CD4-positive, alpha-beta memory T cell (primary cell): ENCODE results near the gene STX5. TPM values are rescaled to one million over a fixed set of nuclear protein-coding genes. Genes with fewer than 3 reads are reported as not detected.
"Not testable (repeated sequence)": the region's sequence is repeated elsewhere in the genome, so short reads cannot be mapped to it uniquely, and the experiment has no call there.

Source experiments
- CTCF ChIA-PET: fragments of 350-600 bp; sonication (Branson Sonifier 250); formaldehyde crosslinking; loops from one replicate; lab custom pipeline; 2021; ENCODE audit warnings: inconsistent platforms; ENCODE audit not compliant: partially characterized antibody; lab: Charles Lee
- POLR2A ChIA-PET: fragments of 350-600 bp; sonication (Branson Sonifier 250); formaldehyde crosslinking; loops from one replicate; lab custom pipeline; 2021; ENCODE audit not compliant: partially characterized antibody; lab: Charles Lee
- DNase-seq, 5 donors: peaks; one replicate each; pipeline versions ENCODE4 v3.0.0 to v3.0.0-alpha.2; 2020 to 2022; ENCODE audit warnings: mixed read lengths in 1 of 5
- H3K27ac ChIP-seq: one replicate; pipeline ENCODE4 v1.7.0; 2013; ENCODE audit warnings: low read depth, low read length
- H3K27me3 ChIP-seq: 2 replicates; pipeline ENCODE4 v1.7.0; 2013; ENCODE audit warnings: mild to moderate bottlenecking, low read length, moderate library complexity; ENCODE audit not compliant: insufficient read depth
- H3K36me3 ChIP-seq: 2 replicates; pipeline ENCODE4 v1.7.0; 2013; ENCODE audit warnings: mild to moderate bottlenecking, low read length, moderate library complexity; ENCODE audit not compliant: insufficient read depth
- H3K4me1 ChIP-seq: 2 replicates; pipeline ENCODE4 v1.7.0; 2013; ENCODE audit warnings: mild to moderate bottlenecking, low read length, moderate library complexity; ENCODE audit not compliant: insufficient read depth
- H3K4me3 ChIP-seq, 2 donors: one replicate each; pipeline ENCODE4 v1.7.0; 2013; ENCODE audit warnings: low read length in 2 of 2, mild to moderate bottlenecking in 1 of 2
- H3K9me3 ChIP-seq, 2 donors: one replicate each; pipeline ENCODE4 v1.7.0; 2013; ENCODE audit warnings: low read length in 2 of 2, control low read depth in 1 of 2; ENCODE audit not compliant: control insufficient read depth in 1 of 2
- H3K27ac Mint-ChIP-seq, 7 donors: one replicate each; pipeline ENCODE4 v1.8.0; 2020 to 2021; ENCODE audit warnings: mixed read lengths in 7 of 7, mild to moderate bottlenecking in 6 of 7, inconsistent platforms in 3 of 7, moderate library complexity in 3 of 7
- H3K27me3 Mint-ChIP-seq, 2 donors: one replicate each; pipeline ENCODE4 v1.8.0; 2020 to 2021; ENCODE audit warnings: mixed read lengths in 2 of 2
- H3K36me3 Mint-ChIP-seq, 2 donors: one replicate each; pipeline ENCODE4 v1.8.0; 2020 to 2021; ENCODE audit warnings: mixed read lengths in 2 of 2, inconsistent platforms in 1 of 2, mild to moderate bottlenecking in 1 of 2
- H3K4me1 Mint-ChIP-seq, 4 donors: one replicate each; pipeline ENCODE4 v1.8.0; 2020 to 2021; ENCODE audit warnings: mixed read lengths in 4 of 4, mild to moderate bottlenecking in 1 of 4
- H3K4me3 Mint-ChIP-seq, 8 donors: one replicate each; pipeline ENCODE4 v1.8.0; 2020 to 2021; ENCODE audit warnings: mixed read lengths in 8 of 8, mild to moderate bottlenecking in 7 of 8, moderate library complexity in 6 of 8, inconsistent platforms in 3 of 8
- H3K9me3 Mint-ChIP-seq, 8 donors: one replicate each; pipeline ENCODE4 v1.8.0; 2020 to 2021; ENCODE audit warnings: mixed read lengths in 8 of 8, mild to moderate bottlenecking in 5 of 8, inconsistent platforms in 3 of 8, moderate library complexity in 1 of 8
- intact Hi-C: fragments of 100-400 bp; cut with micrococcal nuclease; formaldehyde crosslinking; loops from one replicate; pipeline ENCODE4 v1.15.1; 2023
- polyA plus RNA-seq, 2 donors: library from polyadenylated mRNA; unstranded; fragments of 300-500 nt; fragmentation: Illumina TruSeq; gene quantifications; one replicate each; pipeline ENCODE4 v1.2.3, GENCODE V29; 2021
- total RNA-seq, 2 experiments: library from RNA; stranded (reverse); gene quantifications; one replicate each; pipeline ENCODE4 v1.2.3, GENCODE V29; 2021

The STX5 gene
- total and polyA plus RNA-seq, 4 experiments from 2014 or later = 30.4 to 67.9 (median 48.9) TPM

- H3K4me3 Mint-ChIP-seq = peak overlapping the region in 4 of 8 donors; percentile 6 to 69 (median 36)
- H3K36me3 Mint-ChIP-seq = peaks cover 33 to 50% of the 10 kb centered on the region in 2 donors
- ChIA-PET CTCF (interaction anchor here (1.0 kb wide), 1 partner anchor 308 kb away, joined by 3 read pairs; no protein-coding TSS in a partner anchor), POLR2A (interaction anchor here (0.6 to 10.3 kb wide), 14 partner anchors 8 to 294 kb away, joined by 3 to 667 read pairs (median 5); partner anchors contain the start of genes EEF1G, HNRNPUL2, LBHD1 and SLC3A2)
- peak overlapping the region; percentile 59 to 93 (median 85) for H3K27ac Mint-ChIP-seq
- peaks cover 0 to 8% (median 0%) of the 10 kb centered on the region in 8 donors for H3K9me3 Mint-ChIP-seq
- Histone ChIP-seq H3K27ac (no peak overlapping the region), H3K4me3 (no peak overlapping the region), H3K36me3 (peaks cover 33% of the 10 kb centered on the region), H3K4me1 (peaks cover 41% of the 10 kb centered on the region), H3K9me3 (no peaks in the 10 kb centered on the region), H3K27me3 (no peaks in the 10 kb centered on the region)
- no peak for DNase-seq
- H3K4me1 Mint-ChIP-seq = peaks cover 38 to 62% (median 47%) of the 10 kb centered on the region in 4 donors
- intact Hi-C loops = loop anchor here (10.0 kb wide), 1 partner anchor 296 kb away; no protein-coding TSS in a partner anchor
- H3K27me3 Mint-ChIP-seq = no peaks in the 10 kb centered on the region
Observed at GRCh38 chr11:62850911-62851806, 19.3 kb upstream of the STX5 start.

- H3K36me3 ChIP-seq = peaks cover 16% of the 10 kb centered on the region
- H3K9me3 Mint-ChIP-seq = peaks cover 0 to 2% (median 0%) of the 10 kb centered on the region in 8 donors
- ChIA-PET POLR2A (interaction anchor here (1.5 to 10.2 kb wide), 3 partner anchors 6 to 35 kb away, joined by 4 to 667 read pairs (median 138); partner anchors contain the start of genes SLC3A2 and WDR74), CTCF (no interaction called here)
- peaks cover 12 to 34% (median 22%) of the 10 kb centered on the region in 4 donors for H3K4me1 Mint-ChIP-seq
- H3K4me3 ChIP-seq = no peak overlapping the region
- H3K9me3 ChIP-seq = no peaks in the 10 kb centered on the region
- DNase-seq = no peak
- peaks cover 12 to 17% of the 10 kb centered on the region in 2 donors for H3K36me3 Mint-ChIP-seq
- H3K27ac ChIP-seq = no peak overlapping the region
- H3K27me3 ChIP-seq = no peaks in the 10 kb centered on the region
- H3K27ac Mint-ChIP-seq = peak overlapping the region in 3 of 7 donors; percentile 3 to 68 (median 35)
- H3K4me1 ChIP-seq = peaks cover 18% of the 10 kb centered on the region
- no peak overlapping the region for H3K4me3 Mint-ChIP-seq
- H3K27me3 Mint-ChIP-seq = no peaks in the 10 kb centered on the region
- intact Hi-C loops = no loop called here
Observed at GRCh38 chr11:62847767-62848314, 16.0 kb upstream of the STX5 start.

- peaks cover 0 to 2% (median 0%) of the 10 kb centered on the region in 8 donors for H3K9me3 Mint-ChIP-seq
- ChIA-PET CTCF (interaction anchor here (1.0 kb wide), 1 partner anchor 60 kb away, joined by 3 read pairs; no protein-coding TSS in a partner anchor), POLR2A (interaction anchor here (1.6 to 9.7 kb wide), 2 partner anchors 7 to 15 kb away, joined by 5 to 667 read pairs; partner anchors contain the start of gene STX5)
- Histone ChIP-seq H3K36me3 (no peaks in the 10 kb centered on the region), H3K9me3 (no peaks in the 10 kb centered on the region), H3K4me3 (no peak overlapping the region), H3K27ac (no peak overlapping the region), H3K27me3 (no peaks in the 10 kb centered on the region), H3K4me1 (peaks cover 13% of the 10 kb centered on the region)
- H3K4me3 Mint-ChIP-seq = no peak overlapping the region
- no peak for DNase-seq
- no peaks in the 10 kb centered on the region for H3K27me3 Mint-ChIP-seq
- intact Hi-C loops = no loop called here
- peaks cover 0 to 18% (median 10%) of the 10 kb centered on the region in 4 donors for H3K4me1 Mint-ChIP-seq
- no peak overlapping the region for H3K27ac Mint-ChIP-seq
- H3K36me3 Mint-ChIP-seq = peaks cover 0 to under 1% of the 10 kb centered on the region in 2 donors
Observed at GRCh38 chr11:62846177-62846576, 14.3 kb upstream of the STX5 start.

- H3K27me3 ChIP-seq = no peaks in the 10 kb centered on the region
- Mint-ChIP-seq H3K36me3 (peaks cover 0 to 7% of the 10 kb centered on the region in 2 donors), H3K4me1 (peaks cover 2 to 20% (median 14%) of the 10 kb centered on the region in 4 donors), H3K9me3 (peaks cover 0 to 7% (median 0%) of the 10 kb centered on the region in 8 donors), H3K4me3 (peak overlapping the region in 1 of 8 donors; percentile 59), H3K27me3 (no peaks in the 10 kb centered on the region), H3K27ac (peak overlapping the region in 1 of 7 donors; percentile 41)
- H3K36me3 ChIP-seq = no peaks in the 10 kb centered on the region
- intact Hi-C loops = no loop called here
- CTCF ChIA-PET = no interaction called here
- H3K9me3 ChIP-seq = no peaks in the 10 kb centered on the region
- POLR2A ChIA-PET = interaction anchor here (0.6 to 13.8 kb wide), 6 partner anchors 9 to 179 kb away, joined by 3 to 801 read pairs (median 95); partner anchors contain the start of genes C11orf98, CSKMT, NXF1 and SLC3A2
- peaks cover 14% of the 10 kb centered on the region for H3K4me1 ChIP-seq
- H3K27ac ChIP-seq = no peak overlapping the region
- H3K4me3 ChIP-seq = no peak overlapping the region
- no peak for DNase-seq
Observed at GRCh38 chr11:62844154-62844553, 12.3 kb upstream of the STX5 start.

- CTCF ChIA-PET = interaction anchor here (0.8 kb wide), 1 partner anchor 19 kb away, joined by 4 read pairs; no protein-coding TSS in a partner anchor
- H3K36me3 ChIP-seq = no peaks in the 10 kb centered on the region
- Mint-ChIP-seq H3K27me3 (no peaks in the 10 kb centered on the region), H3K27ac (peak overlapping the region in 3 of 7 donors; percentile 19 to 69 (median 46)), H3K36me3 (peaks cover 0 to 10% of the 10 kb centered on the region in 2 donors), H3K4me3 (peak overlapping the region in 1 of 8 donors; percentile 59), H3K9me3 (peaks cover 0 to 7% (median 0%) of the 10 kb centered on the region in 8 donors), H3K4me1 (peaks cover 6 to 27% (median 16%) of the 10 kb centered on the region in 4 donors)
- H3K27me3 ChIP-seq = no peaks in the 10 kb centered on the region
- POLR2A ChIA-PET = interaction anchor here (0.6 to 13.8 kb wide), 14 partner anchors 10 to 292 kb away, joined by 3 to 801 read pairs (median 4); partner anchors contain the start of genes C11orf98, CSKMT, HNRNPUL2 and NXF1
- no peak for DNase-seq
- no peak overlapping the region for H3K4me3 ChIP-seq
- no peak overlapping the region for H3K27ac ChIP-seq
- peaks cover 21% of the 10 kb centered on the region for H3K4me1 ChIP-seq
- intact Hi-C loops = no loop called here
- no peaks in the 10 kb centered on the region for H3K9me3 ChIP-seq
Observed at GRCh38 chr11:62843466-62843865, 11.6 kb upstream of the STX5 start.

- H3K4me3 ChIP-seq = peak overlapping the region in 1 of 2 donors; percentile 86
- H3K4me1 ChIP-seq = peaks cover 27% of the 10 kb centered on the region
- H3K27ac Mint-ChIP-seq, H3K4me3 Mint-ChIP-seq, H3K36me3 ChIP-seq, H3K27me3 Mint-ChIP-seq, H3K9me3 Mint-ChIP-seq, H3K9me3 ChIP-seq, H3K27me3 ChIP-seq, DNase-seq: not testable (repeated sequence)
- ChIA-PET CTCF (interaction anchor here (0.8 to 1.0 kb wide), 4 partner anchors 11 to 56 kb away, joined by 3 to 4 read pairs (median 4); no protein-coding TSS in a partner anchor), POLR2A (interaction anchor here (0.7 to 13.8 kb wide), 21 partner anchors 10 to 291 kb away, joined by 3 to 801 read pairs (median 4); partner anchors contain the start of genes HNRNPUL2, INTS5, MTA2 and NXF1)
- Mint-ChIP-seq H3K36me3 (peaks cover 0 to 10% of the 10 kb centered on the region in 2 donors), H3K4me1 (peaks cover 6 to 27% (median 16%) of the 10 kb centered on the region in 4 donors)
- intact Hi-C loops = loop anchor here (1.0 kb wide), 1 partner anchor 12 kb away; no protein-coding TSS in a partner anchor
- peak overlapping the region; percentile 98 for H3K27ac ChIP-seq
Observed at GRCh38 chr11:62842891-62843290, 11.0 kb upstream of the STX5 start.
